ENCODE data around the gene FSTL4.

The FSTL4 gene

GRCh38 chr5:133159543-133159942, 452.8 kb downstream of the FSTL4 start:
- H3K27ac ChIP-seq (ENCODE audit: low read length): no peak overlapping the region
- H3K79me2 ChIP-seq (ENCODE audit: insufficient read depth, low read length): no peaks in the 10 kb centered on the region
- no peak overlapping the region for H3K4me3 ChIP-seq (ENCODE audit: low read depth in 1 of 2, low read length in 2 of 2)
- no peaks in the 10 kb centered on the region for H3K4me1 ChIP-seq (ENCODE audit: insufficient read depth, low read length)
- H3K9ac ChIP-seq (ENCODE audit: low read depth, low read length): no peak overlapping the region
- no peak for ATAC-seq (ENCODE audit: insufficient read depth, low read depth)
- H3K9me3 ChIP-seq (ENCODE audit: insufficient read depth, low read length, severe bottlenecking): no peaks in the 10 kb centered on the region
- H3K4me2 ChIP-seq (ENCODE audit: insufficient read depth, low read length): no peak overlapping the region
- no peak for DNase-seq
- H3K36me3 ChIP-seq (ENCODE audit: insufficient read depth, low read length): no peaks in the 10 kb centered on the region
- TF ChIP-seq CTCF (IDR thresholded peaks at IDR 0.05; ENCODE audit: borderline replicate concordance, extremely low read depth, low read length, poor library complexity, severe bottlenecking) (no peak), EZH2 (IDR thresholded peaks at IDR 0.05; ENCODE audit: borderline replicate concordance, low read depth, low read length, severe bottlenecking) (no peak)
- no peak overlapping the region for H2AFZ ChIP-seq (ENCODE audit: low read depth, low read length)
- no peaks in the 10 kb centered on the region for H4K20me1 ChIP-seq (ENCODE audit: insufficient read depth, low read length)
- no peaks in the 10 kb centered on the region for H3K27me3 ChIP-seq (ENCODE audit: insufficient read depth, low read length, poor library complexity)

GRCh38 chr5:133155326-133155969, 456.9 kb downstream of the FSTL4 start:
- no peak overlapping the region for H3K4me3 ChIP-seq (ENCODE audit: low read depth in 1 of 2, low read length in 2 of 2)
- no peak overlapping the region for H3K9ac ChIP-seq (ENCODE audit: low read depth, low read length)
- H3K4me2 ChIP-seq (ENCODE audit: insufficient read depth, low read length): no peak overlapping the region
- no peak for DNase-seq
- H4K20me1 ChIP-seq (ENCODE audit: insufficient read depth, low read length): no peaks in the 10 kb centered on the region
- no peaks in the 10 kb centered on the region for H3K36me3 ChIP-seq (ENCODE audit: insufficient read depth, low read length)
- ATAC-seq (ENCODE audit: insufficient read depth, low read depth): no peak
- TF ChIP-seq EZH2 (IDR thresholded peaks at IDR 0.05; ENCODE audit: borderline replicate concordance, low read depth, low read length, severe bottlenecking) (no peak), CTCF (IDR thresholded peaks at IDR 0.05; ENCODE audit: borderline replicate concordance, extremely low read depth, low read length, poor library complexity, severe bottlenecking) (no peak)
- H2AFZ ChIP-seq (ENCODE audit: low read depth, low read length): no peak overlapping the region
- H3K27me3 ChIP-seq (ENCODE audit: insufficient read depth, low read length, poor library complexity): no peaks in the 10 kb centered on the region
- H3K79me2 ChIP-seq (ENCODE audit: insufficient read depth, low read length): no peaks in the 10 kb centered on the region
- H3K4me1 ChIP-seq (ENCODE audit: insufficient read depth, low read length): no peaks in the 10 kb centered on the region
- H3K27ac ChIP-seq (ENCODE audit: low read length): no peak overlapping the region
- H3K9me3 ChIP-seq (ENCODE audit: insufficient read depth, low read length, severe bottlenecking): no peaks in the 10 kb centered on the region

GRCh38 chr5:133154274-133155075, 457.9 kb downstream of the FSTL4 start:
- no peak for TF ChIP-seq CTCF (IDR thresholded peaks at IDR 0.05; ENCODE audit: borderline replicate concordance, extremely low read depth, low read length, poor library complexity, severe bottlenecking)
- no peak for TF ChIP-seq EZH2 (IDR thresholded peaks at IDR 0.05; ENCODE audit: borderline replicate concordance, low read depth, low read length, severe bottlenecking)
- H3K9ac ChIP-seq (ENCODE audit: low read depth, low read length): no peak overlapping the region
- H3K27ac ChIP-seq (ENCODE audit: low read length): no peak overlapping the region
- peaks cover 7% of the 10 kb centered on the region for H3K4me1 ChIP-seq (ENCODE audit: insufficient read depth, low read length)
- no peaks in the 10 kb centered on the region for H3K9me3 ChIP-seq (ENCODE audit: insufficient read depth, low read length, severe bottlenecking)
- ATAC-seq (ENCODE audit: insufficient read depth, low read depth) (no peak), DNase-seq (no peak)
- no peak overlapping the region for H3K4me2 ChIP-seq (ENCODE audit: insufficient read depth, low read length)
- H3K79me2 ChIP-seq (ENCODE audit: insufficient read depth, low read length): no peaks in the 10 kb centered on the region
- no peaks in the 10 kb centered on the region for H4K20me1 ChIP-seq (ENCODE audit: insufficient read depth, low read length)
- no peaks in the 10 kb centered on the region for H3K27me3 ChIP-seq (ENCODE audit: insufficient read depth, low read length, poor library complexity)
- H3K4me3 ChIP-seq (ENCODE audit: low read depth in 1 of 2, low read length in 2 of 2): no peak overlapping the region
- no peaks in the 10 kb centered on the region for H3K36me3 ChIP-seq (ENCODE audit: insufficient read depth, low read length)
- no peak overlapping the region for H2AFZ ChIP-seq (ENCODE audit: low read depth, low read length)
